IMR-90 (cell line): ENCODE results near the gene HHATL. TPM values are rescaled to one million over a fixed set of nuclear protein-coding genes. Genes with fewer than 3 reads are reported as not detected.
A peak's percentile ranks its signal among the peaks of the same experiment; 100 is the strongest.

Source experiments
- ATAC-seq: fragments of 200-7000 bp; cut with Tn5 transposase; 2 replicates; pipeline ENCODE4 v1.9.1; 2020; ENCODE audit warnings: low read depth, mild to moderate bottlenecking, moderate library complexity
- BruUV-seq: library from RNA; stranded (reverse); fragments of 400-500 nt; replicated peaks from 2 replicates; lab custom pipeline; 2021; lab: Mats Ljungman, UMichigan
- CTCF ChIA-PET: fragments of 300-600 bp; formaldehyde crosslinking; extraction: SDS; loops from one replicate; lab custom pipeline; 2021; ENCODE audit warnings: antibody characterized with exemption; lab: Yijun Ruan, JAX
- POLR2A ChIA-PET: fragments of 300-600 bp; sonication (Branson Sonifier 250); formaldehyde crosslinking; loops from one replicate; lab custom pipeline; 2022; ENCODE audit warnings: antibody characterized with exemption; ENCODE audit not compliant: unreplicated experiment; lab: Charles Lee
- DNase-seq: peaks from one replicate; pipeline ENCODE4 v3.0.0; 2013
- H2AFZ ChIP-seq: replicated peaks from 2 replicates; pipeline ENCODE3; 2013; ENCODE audit warnings: low read length, mild to moderate bottlenecking; ENCODE audit not compliant: poor library complexity
- H2AK5ac ChIP-seq: 2 replicates; pipeline ENCODE4 v1.6.1; 2013; ENCODE audit warnings: low read depth, low read length, inconsistent platforms
- H2AK9ac ChIP-seq: replicated peaks from 2 replicates; pipeline ENCODE3; 2013; ENCODE audit warnings: mild to moderate bottlenecking, low read depth, low read length, moderate library complexity; ENCODE audit not compliant: poor library complexity
- H2BK120ac ChIP-seq: 2 replicates; pipeline ENCODE4 v1.6.1; 2013; ENCODE audit warnings: low read depth, low read length, inconsistent platforms
- H2BK15ac ChIP-seq: 3 replicates; pipeline ENCODE4 v1.6.1; 2013; ENCODE audit warnings: low read depth, low read length, inconsistent platforms
- H2BK20ac ChIP-seq: 2 replicates; pipeline ENCODE4 v1.6.1; 2013; ENCODE audit warnings: low read depth, mild to moderate bottlenecking, inconsistent platforms, low read length, moderate library complexity
- H2BK5ac ChIP-seq: 2 replicates; pipeline ENCODE4 v1.6.1; 2013; ENCODE audit warnings: mild to moderate bottlenecking, low read depth, low read length, inconsistent platforms; ENCODE audit not compliant: poor library complexity, severe bottlenecking
- H3K14ac ChIP-seq: replicated peaks from 2 replicates; pipeline ENCODE4 v1.6.1; 2013; ENCODE audit warnings: low read depth, low read length, inconsistent platforms
- H3K18ac ChIP-seq: 2 replicates; pipeline ENCODE4 v1.6.1; 2013; ENCODE audit warnings: low read depth, low read length, control low read depth
- H3K23ac ChIP-seq: 2 replicates; pipeline ENCODE4 v1.6.1; 2013; ENCODE audit warnings: low read depth, low read length, inconsistent platforms
- H3K27ac ChIP-seq: 2 replicates; pipeline ENCODE4 v1.5.1; 2013; ENCODE audit warnings: mild to moderate bottlenecking, control low read depth, low read length; ENCODE audit not compliant: insufficient read depth
- H3K27me3 ChIP-seq: 2 replicates; pipeline ENCODE4 v1.6.1; 2013; ENCODE audit warnings: low read length; ENCODE audit not compliant: control insufficient read depth, insufficient read depth
- H3K36me3 ChIP-seq: 2 replicates; pipeline ENCODE4 v1.6.1; 2013; ENCODE audit warnings: low read length, mixed read lengths; ENCODE audit not compliant: control insufficient read depth, insufficient read depth
- H3K4ac ChIP-seq: 2 replicates; pipeline ENCODE4 v1.6.1; 2013; ENCODE audit warnings: low read depth, low read length, inconsistent platforms
- H3K4me1 ChIP-seq: 2 replicates; pipeline ENCODE4 v1.6.1; 2013; ENCODE audit warnings: low read length, mixed read lengths; ENCODE audit not compliant: control insufficient read depth, insufficient read depth
- H3K4me2 ChIP-seq: 2 replicates; pipeline ENCODE4 v1.6.1; 2013; ENCODE audit warnings: low read depth, mild to moderate bottlenecking, control low read depth, low read length, moderate library complexity
- H3K4me3 ChIP-seq: 2 replicates; pipeline ENCODE4 v1.5.1; 2013; ENCODE audit warnings: low read depth, mild to moderate bottlenecking, control low read depth, low read length, moderate library complexity; ENCODE audit not compliant: insufficient read depth
- H3K56ac ChIP-seq: 2 replicates; pipeline ENCODE4 v1.6.1; 2013; ENCODE audit warnings: low read length, inconsistent platforms; ENCODE audit not compliant: insufficient read depth; ENCODE audit errors: extremely low read depth
- H3K79me1 ChIP-seq, 2 experiments: 2 replicates each; pipeline ENCODE4 v1.6.1; 2013; ENCODE audit warnings: low read length in 2 of 2, inconsistent platforms in 1 of 2, low read depth in 1 of 2
- H3K9ac ChIP-seq: 2 replicates; pipeline ENCODE4 v1.6.1; 2013; ENCODE audit warnings: low read depth, low read length, control low read depth
- H3K9me1 ChIP-seq: 2 replicates; pipeline ENCODE4 v1.6.1; 2013; ENCODE audit warnings: low read length, inconsistent platforms; ENCODE audit not compliant: insufficient read depth
- H3K9me3 ChIP-seq: 2 replicates; pipeline ENCODE4 v1.6.1; 2013; ENCODE audit warnings: low read length; ENCODE audit not compliant: control insufficient read depth, insufficient read depth
- H4K20me1 ChIP-seq: 2 replicates; pipeline ENCODE4 v1.6.1; 2013; ENCODE audit warnings: low read length, inconsistent platforms; ENCODE audit not compliant: insufficient read depth
- H4K5ac ChIP-seq: 2 replicates; pipeline ENCODE4 v1.6.1; 2013; ENCODE audit warnings: mild to moderate bottlenecking, low read depth, low read length, control low read depth
- H4K8ac ChIP-seq, 2 experiments: 2 replicates each; pipeline ENCODE4 v1.6.1; 2013; ENCODE audit warnings: low read depth in 2 of 2, low read length in 2 of 2, control low read depth in 1 of 2, inconsistent platforms in 1 of 2
- H4K91ac ChIP-seq: 2 replicates; pipeline ENCODE4 v1.6.1; 2013; ENCODE audit warnings: low read depth, low read length, inconsistent platforms; ENCODE audit not compliant: insufficient read depth
- CEBPB ChIP-seq: IDR thresholded peaks from 2 replicates; pipeline ENCODE4 v1.6.1; 2012; ENCODE audit warnings: low read depth, low read length, improper control_type of control experiment
- MAZ ChIP-seq: IDR thresholded peaks from 2 replicates; pipeline ENCODE4 v1.6.1; 2012; ENCODE audit warnings: low read depth, mild to moderate bottlenecking, low read length, improper control_type of control experiment, moderate library complexity, borderline replicate concordance
- MXI1 ChIP-seq: IDR thresholded peaks from 2 replicates; pipeline ENCODE4 v1.6.1; 2012; ENCODE audit warnings: low read depth, mild to moderate bottlenecking, low read length, moderate library complexity, borderline replicate concordance
- POLR2A ChIP-seq: IDR thresholded peaks from 2 replicates; pipeline ENCODE4 v1.6.1; 2012; ENCODE audit warnings: mild to moderate bottlenecking, low read depth, low read length
- RCOR1 ChIP-seq: IDR thresholded peaks from 2 replicates; pipeline ENCODE4 v1.6.1; 2012; ENCODE audit warnings: mild to moderate bottlenecking, low read length, improper control_type of control experiment; ENCODE audit not compliant: insufficient replicate concordance
- WGBS, 2 experiments: methylation state at CpG; one replicate each; pipeline versions ENCODE4 v1.1.5 to v1.1.7; 2013; ENCODE audit warnings: missing lambda C conversion rate in 2 of 2; ENCODE audit not compliant: insufficient read length in 1 of 2; ENCODE audit errors: extremely low coverage in 2 of 2; 5-methylcytosine and 5-hydroxymethylcytosine counted together
- dilution Hi-C: fragments of 300-500 bp; cut with HindIII; formaldehyde crosslinking; loops from one replicate; pipeline ENCODE4 v1.14.3; 2018; ENCODE audit warnings: low sequenced_read_pairs; ENCODE audit not compliant: unreplicated experiment
- in situ Hi-C: fragments of 300-500 bp; cut with MboI; formaldehyde crosslinking; loops from 3 replicates; pipeline ENCODE4 v1.14.3; 2019; ENCODE audit warnings: low sequenced_read_pairs, inconsistent platforms, mixed read lengths
- intact Hi-C: fragments of 100-400 bp; cut with micrococcal nuclease; formaldehyde crosslinking; loops from 2 replicates; pipeline ENCODE4 v1.10.0; 2022
- polyA plus RNA-seq, 3 experiments: library from polyadenylated mRNA; depleted of rRNA; stranded (reverse); fragments of >200 nt; gene quantifications; 2 replicates each; pipeline ENCODE4 v1.2.3, GENCODE V29; 2012; ENCODE audit warnings: low replicate concordance in 1 of 3
- total RNA-seq: library from RNA; depleted of rRNA; stranded (reverse); fragments of >200 nt; gene quantifications from 2 replicates; pipeline ENCODE4 v1.2.3, GENCODE V29; 2012
- TF ChIP-seq, protein P1 (sequence below): conservative IDR thresholded peaks from 2 replicates; pipeline ENCODE4 v1.5.1; 2012; ENCODE audit warnings: mild to moderate bottlenecking, low read depth, low read length, improper control_type of control experiment
- TF ChIP-seq, protein P2 (sequence below): fragments of 150-350 bp; IDR thresholded peaks from 2 replicates; pipeline ENCODE4 v1.6.1; 2016; ENCODE audit warnings: low read depth, mild to moderate bottlenecking, low read length, moderate library complexity, borderline replicate concordance
- TF ChIP-seq, protein P3 (sequence below): fragments of 150-350 bp; IDR thresholded peaks from 2 replicates; pipeline ENCODE4 v1.6.1; 2017; ENCODE audit warnings: mild to moderate bottlenecking, antibody characterized with exemption, low read length, low read depth

HHATL gene
- total and polyA plus RNA-seq, 2 of the 4 experiments (the other 2 are of a cell fraction): not detected

DNA sequence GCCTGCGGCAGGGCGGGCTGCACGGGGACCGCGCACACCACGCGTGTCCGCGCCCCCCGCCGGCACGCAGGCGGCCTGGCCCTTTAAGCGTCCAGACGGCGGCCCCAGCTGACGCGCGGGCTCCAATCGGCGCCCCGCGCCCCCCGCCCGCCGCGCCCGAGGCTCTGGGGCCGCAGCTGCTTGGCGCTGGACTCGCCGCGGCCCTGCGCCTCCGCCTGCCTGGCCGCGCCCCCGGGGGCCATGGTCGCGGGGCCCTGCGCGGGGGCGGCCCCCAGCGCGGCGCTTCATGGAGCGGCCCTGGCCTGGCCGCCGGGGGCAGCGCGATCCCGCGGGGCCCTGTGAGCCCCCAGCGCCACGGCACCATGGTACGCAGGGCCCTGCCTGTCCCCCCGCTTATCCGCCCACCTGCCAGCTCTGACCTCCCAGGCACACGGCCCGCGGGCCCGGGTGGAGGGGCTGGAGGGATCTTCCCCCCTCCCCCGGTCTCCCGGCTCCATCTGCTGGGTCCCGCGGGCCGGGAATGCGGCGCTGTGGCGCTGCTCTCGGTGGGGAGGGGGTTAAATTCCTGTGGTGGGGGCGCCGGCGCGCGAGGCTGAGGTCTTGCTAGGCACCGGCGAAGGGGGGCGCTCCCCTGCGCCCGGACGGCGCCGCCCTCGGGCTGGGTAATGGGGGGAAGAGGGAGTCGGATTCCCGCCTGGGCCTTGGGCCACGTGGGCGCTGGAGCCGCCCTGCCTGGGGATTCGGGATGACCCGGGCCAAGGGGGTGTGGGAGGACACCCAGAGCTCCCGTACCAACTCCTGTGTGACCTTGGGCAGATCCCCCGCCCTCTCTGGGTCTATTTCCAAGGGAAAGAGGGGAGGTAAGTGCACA is 48.0 kb downstream of the HHATL start:
- ChIA-PET POLR2A (interaction anchor here (0.6 kb wide), 1 partner anchor 64 kb away, joined by 3 read pairs; no protein-coding TSS in a partner anchor), CTCF (interaction anchor here (0.6 to 2.5 kb wide), 2 partner anchors 12 to 90 kb away, joined by 3 to 5 read pairs; no protein-coding TSS in a partner anchor)
- Histone ChIP-seq H4K8ac (peak overlapping the region; percentile 62 to 92), H2AK9ac (peak overlapping the region; percentile 99), H3K4ac (peak overlapping the region; percentile 88), H2BK120ac (peak overlapping the region; percentile 45), H2BK20ac (0 out of 2 replicates have a peak overlapping the region, but pooled peaks have one; percentile 65), H4K5ac (peak overlapping the region; percentile 69), H3K56ac (peak overlapping the region; percentile 83; the same call in 1 of the 2 replicates), H3K27ac (peak overlapping the region; percentile 87), H3K27me3 (no peaks in the 10 kb centered on the region), H3K9me3 (no peaks in the 10 kb centered on the region), H2AK5ac (peak overlapping the region; percentile 70), H3K9me1 (peaks cover 46% of the 10 kb centered on the region), H3K4me3 (peak overlapping the region; percentile 70), H3K79me1 (peaks cover 31 to 73% of the 10 kb centered on the region in 2 experiments), H3K4me1 (peaks cover 36% of the 10 kb centered on the region), H3K18ac (peak overlapping the region; percentile 65), H2BK5ac (peak overlapping the region; percentile 81), H4K91ac (peak overlapping the region; percentile 89), H2AFZ (peak overlapping the region; percentile 92), H3K4me2 (peak overlapping the region; percentile 88), H3K14ac (peak overlapping the region; percentile 84), H3K36me3 (peaks cover 14% of the 10 kb centered on the region), H4K20me1 (peaks cover 34% of the 10 kb centered on the region), H2BK15ac (no peak overlapping the region; the same call in 2 of the 3 replicates), H3K9ac (peak overlapping the region; percentile 90), H3K23ac (peak overlapping the region; percentile 72; the same call in 1 of the 2 replicates)
- dilution Hi-C loops (no loop called here), intact Hi-C loops (loop anchor here (5.0 kb wide), 2 partner anchors 52 to 562 kb away; partner anchors contain the start of genes NKTR and TRAK1), in situ Hi-C loops (no loop called here)
- DNase-seq (peak; percentile 44), ATAC-seq (peak; percentile 62)
- no TSS peak for BruUV-seq
- TF ChIP-seq MAZ (peak; percentile 100), CEBPB (no peak), RCOR1 (no peak), POLR2A (peak; percentile 49), MXI1 (peak; percentile 90)
- TF ChIP-seq, protein P1, sequence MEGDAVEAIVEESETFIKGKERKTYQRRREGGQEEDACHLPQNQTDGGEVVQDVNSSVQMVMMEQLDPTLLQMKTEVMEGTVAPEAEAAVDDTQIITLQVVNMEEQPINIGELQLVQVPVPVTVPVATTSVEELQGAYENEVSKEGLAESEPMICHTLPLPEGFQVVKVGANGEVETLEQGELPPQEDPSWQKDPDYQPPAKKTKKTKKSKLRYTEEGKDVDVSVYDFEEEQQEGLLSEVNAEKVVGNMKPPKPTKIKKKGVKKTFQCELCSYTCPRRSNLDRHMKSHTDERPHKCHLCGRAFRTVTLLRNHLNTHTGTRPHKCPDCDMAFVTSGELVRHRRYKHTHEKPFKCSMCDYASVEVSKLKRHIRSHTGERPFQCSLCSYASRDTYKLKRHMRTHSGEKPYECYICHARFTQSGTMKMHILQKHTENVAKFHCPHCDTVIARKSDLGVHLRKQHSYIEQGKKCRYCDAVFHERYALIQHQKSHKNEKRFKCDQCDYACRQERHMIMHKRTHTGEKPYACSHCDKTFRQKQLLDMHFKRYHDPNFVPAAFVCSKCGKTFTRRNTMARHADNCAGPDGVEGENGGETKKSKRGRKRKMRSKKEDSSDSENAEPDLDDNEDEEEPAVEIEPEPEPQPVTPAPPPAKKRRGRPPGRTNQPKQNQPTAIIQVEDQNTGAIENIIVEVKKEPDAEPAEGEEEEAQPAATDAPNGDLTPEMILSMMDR: peak; percentile 28; the same call in 1 of the 2 replicates
- TF ChIP-seq, protein P2, sequence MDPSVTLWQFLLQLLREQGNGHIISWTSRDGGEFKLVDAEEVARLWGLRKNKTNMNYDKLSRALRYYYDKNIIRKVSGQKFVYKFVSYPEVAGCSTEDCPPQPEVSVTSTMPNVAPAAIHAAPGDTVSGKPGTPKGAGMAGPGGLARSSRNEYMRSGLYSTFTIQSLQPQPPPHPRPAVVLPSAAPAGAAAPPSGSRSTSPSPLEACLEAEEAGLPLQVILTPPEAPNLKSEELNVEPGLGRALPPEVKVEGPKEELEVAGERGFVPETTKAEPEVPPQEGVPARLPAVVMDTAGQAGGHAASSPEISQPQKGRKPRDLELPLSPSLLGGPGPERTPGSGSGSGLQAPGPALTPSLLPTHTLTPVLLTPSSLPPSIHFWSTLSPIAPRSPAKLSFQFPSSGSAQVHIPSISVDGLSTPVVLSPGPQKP: no peak
- TF ChIP-seq, protein P3, sequence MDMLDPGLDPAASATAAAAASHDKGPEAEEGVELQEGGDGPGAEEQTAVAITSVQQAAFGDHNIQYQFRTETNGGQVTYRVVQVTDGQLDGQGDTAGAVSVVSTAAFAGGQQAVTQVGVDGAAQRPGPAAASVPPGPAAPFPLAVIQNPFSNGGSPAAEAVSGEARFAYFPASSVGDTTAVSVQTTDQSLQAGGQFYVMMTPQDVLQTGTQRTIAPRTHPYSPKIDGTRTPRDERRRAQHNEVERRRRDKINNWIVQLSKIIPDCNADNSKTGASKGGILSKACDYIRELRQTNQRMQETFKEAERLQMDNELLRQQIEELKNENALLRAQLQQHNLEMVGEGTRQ: peak; percentile 93
- WGBS, 2 experiments: 0% methylated on average over 25 of the region's 94 CpGs; no CpG with 5 or more reads in 1 of the 2 experiments
